Activated naive CD8-positive, alpha-beta T cell treated with anti-CD3 and anti-CD28 coated beads, Interleukin-2, amount 50 U/mL, for 16 hours (primary cell): ENCODE data around the gene BCAS4.

Source experiments
- DNase-seq: peaks from one replicate; pipeline ENCODE4 v3.0.0-alpha.2; 2020; ENCODE audit warnings: low read depth, low spot score

The BCAS4 gene

DNA sequence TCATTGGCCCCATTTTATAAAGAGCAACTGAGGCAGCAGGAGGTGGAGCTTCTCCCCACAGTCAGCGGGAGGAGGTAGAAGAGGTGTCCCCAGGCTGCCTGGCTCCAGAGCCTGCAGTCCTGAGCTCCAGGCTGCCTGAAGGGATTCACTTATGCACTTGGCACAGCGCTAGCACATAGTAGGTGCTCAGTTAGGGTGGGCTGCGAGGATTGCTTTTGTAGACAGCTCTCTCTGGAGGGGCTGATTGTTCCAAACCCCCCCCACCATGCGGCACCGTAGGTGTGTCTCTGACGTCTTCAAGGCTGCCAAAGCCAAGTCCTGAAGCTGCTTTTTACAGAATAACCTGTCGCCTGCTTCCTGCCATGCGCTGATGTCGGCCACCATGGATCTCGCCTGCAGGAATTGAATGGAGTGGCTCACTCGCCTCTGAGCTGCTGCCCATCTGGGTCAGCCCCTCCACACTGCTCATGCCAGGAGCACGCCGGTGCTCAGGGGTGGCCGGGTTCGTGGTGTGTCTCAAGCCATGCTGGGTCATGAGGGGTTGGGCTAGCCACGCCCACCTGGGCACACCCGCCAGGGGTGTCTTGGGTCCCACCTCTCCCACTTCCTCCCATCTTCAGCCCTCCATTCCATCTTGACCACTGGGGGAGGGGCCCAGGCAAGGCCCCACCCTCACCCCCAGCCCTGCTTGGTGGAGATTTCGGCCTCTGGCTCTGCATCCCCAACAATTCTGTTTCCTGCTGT lies 59.8 kb downstream of the BCAS4 start:
- DNase-seq = no peak

- DNase-seq = no peak
Measured at GRCh38 chr20:50855498-50856474, 60.9 kb downstream of the BCAS4 start.

- no peak for DNase-seq
Measured at GRCh38 chr20:50856475-50857041, 61.7 kb downstream of the BCAS4 start.

DNA sequence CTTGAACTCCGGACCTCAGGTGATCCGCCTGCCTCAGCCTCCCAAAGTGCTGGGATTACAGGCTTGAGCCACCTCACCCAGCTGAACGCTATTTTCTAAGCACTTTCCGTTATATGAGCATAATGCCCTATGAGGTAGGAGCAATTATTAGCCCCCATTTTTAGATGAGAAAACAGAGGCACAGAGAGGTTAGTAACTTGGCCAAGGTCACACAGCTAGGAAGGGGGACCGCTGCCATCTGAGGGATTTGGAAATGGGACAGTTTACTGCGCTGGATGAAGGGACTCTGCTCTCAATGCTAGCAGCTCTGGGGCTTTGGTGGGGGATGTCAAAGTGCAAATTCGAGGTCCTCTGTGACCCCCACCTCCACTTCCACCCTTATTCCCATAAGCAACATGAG lies 62.5 kb downstream of the BCAS4 start:
- DNase-seq = no peak

- DNase-seq = no peak
Measured at GRCh38 chr20:50858525-50858924, 63.7 kb downstream of the BCAS4 start.

GRCh38 chr20:50859161-50859560 lies 64.3 kb downstream of the BCAS4 start:
- no peak for DNase-seq

- no peak for DNase-seq
Measured at GRCh38 chr20:50861012-50861411, 66.2 kb downstream of the BCAS4 start.

DNA sequence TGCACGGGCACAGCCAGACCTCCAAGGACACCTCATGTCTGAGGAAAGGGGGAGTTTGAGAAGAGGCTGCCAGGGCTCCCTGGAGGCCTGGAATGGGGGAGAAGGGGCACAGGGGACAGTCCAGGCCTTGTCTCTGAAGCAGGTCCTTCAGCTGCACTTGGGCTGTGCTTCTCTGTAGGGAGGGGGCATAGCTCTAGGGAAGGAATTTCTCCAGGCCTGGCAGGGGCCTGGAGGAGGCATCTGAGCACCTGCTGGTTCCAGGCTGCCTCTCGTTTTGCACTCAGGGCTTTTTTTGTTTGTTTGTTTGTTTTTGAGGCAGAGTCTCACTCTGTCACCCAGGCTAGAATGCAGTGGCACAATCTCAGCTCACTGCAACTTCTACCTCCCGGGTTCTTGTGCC lies 67.7 kb downstream of the BCAS4 start:
- no peak for DNase-seq

GRCh38 chr20:50865114-50865513 lies 70.3 kb downstream of the BCAS4 start:
- no peak for DNase-seq

DNA sequence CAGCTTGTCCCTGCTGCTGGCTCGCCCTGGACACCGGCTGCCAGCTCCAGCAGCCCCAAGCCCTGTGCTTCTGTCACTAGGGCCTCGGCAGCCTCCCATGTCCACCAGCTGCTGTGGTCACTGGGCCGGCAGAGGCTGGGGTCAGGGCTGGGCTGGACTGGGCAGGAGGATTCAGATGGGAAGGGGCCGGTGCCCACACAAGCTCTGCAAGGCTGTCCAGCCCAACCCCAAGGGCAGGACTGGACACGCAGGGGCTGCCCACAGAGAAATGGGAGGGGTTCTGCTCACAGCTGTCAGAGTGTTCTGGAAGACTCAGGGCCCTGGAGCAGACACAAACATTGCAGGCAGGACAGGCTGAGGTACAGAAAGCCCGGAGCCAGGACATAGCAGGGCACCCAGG lies 70.7 kb downstream of the BCAS4 start:
- no peak for DNase-seq

DNA sequence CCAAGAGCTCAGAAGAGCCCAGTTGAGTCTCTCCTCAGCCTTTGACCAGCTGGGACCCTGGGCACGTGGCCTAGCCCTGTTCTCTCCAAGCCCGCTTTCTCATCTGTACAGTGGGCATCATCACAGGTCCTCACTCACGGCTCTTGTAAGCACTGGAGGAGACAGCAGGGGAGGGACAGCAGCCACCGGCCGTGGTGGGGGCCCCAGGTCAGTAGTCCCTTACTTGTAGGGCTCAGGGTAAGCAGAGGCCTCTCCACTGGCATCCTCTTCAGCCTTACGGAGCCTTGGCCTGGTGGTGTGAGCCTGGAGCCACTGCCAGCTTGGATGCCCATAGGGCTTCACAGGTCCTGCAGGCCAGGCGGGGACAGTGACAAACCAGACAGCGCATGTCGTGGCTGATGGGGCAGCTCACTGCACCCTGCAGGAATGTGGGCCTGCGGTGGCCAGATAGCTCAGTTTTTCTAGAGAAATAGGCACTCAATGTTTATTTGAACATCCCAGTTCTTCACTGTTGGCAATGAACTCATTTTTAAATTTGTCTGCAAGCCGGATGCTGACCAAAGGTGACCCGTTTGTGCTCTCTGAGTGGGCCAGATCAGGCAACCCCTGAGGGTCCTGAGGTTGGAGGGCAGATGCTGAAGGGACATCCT lies 71.3 kb downstream of the BCAS4 start:
- no peak for DNase-seq

- DNase-seq = no peak
Measured at GRCh38 chr20:50866831-50867230, 72.0 kb downstream of the BCAS4 start.

DNA sequence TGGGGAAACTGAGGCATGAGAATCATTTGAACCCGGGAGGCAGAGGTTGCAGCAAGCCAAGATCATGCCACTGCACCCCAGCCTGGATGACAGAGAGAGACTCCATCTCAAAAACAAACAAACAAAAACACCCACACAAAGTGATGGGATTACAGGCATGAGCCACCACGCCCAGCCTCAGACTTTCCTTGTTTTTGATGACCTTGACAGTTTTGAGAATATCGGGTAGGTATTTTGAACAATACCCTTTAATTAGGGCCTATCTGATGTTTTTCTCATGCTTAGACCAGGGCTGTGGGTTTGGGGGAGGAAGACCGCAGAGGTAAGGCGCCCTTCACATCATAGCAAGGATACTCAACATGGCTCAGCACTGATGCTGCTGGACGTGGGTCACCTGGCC lies 72.9 kb downstream of the BCAS4 start:
- no peak for DNase-seq

DNA sequence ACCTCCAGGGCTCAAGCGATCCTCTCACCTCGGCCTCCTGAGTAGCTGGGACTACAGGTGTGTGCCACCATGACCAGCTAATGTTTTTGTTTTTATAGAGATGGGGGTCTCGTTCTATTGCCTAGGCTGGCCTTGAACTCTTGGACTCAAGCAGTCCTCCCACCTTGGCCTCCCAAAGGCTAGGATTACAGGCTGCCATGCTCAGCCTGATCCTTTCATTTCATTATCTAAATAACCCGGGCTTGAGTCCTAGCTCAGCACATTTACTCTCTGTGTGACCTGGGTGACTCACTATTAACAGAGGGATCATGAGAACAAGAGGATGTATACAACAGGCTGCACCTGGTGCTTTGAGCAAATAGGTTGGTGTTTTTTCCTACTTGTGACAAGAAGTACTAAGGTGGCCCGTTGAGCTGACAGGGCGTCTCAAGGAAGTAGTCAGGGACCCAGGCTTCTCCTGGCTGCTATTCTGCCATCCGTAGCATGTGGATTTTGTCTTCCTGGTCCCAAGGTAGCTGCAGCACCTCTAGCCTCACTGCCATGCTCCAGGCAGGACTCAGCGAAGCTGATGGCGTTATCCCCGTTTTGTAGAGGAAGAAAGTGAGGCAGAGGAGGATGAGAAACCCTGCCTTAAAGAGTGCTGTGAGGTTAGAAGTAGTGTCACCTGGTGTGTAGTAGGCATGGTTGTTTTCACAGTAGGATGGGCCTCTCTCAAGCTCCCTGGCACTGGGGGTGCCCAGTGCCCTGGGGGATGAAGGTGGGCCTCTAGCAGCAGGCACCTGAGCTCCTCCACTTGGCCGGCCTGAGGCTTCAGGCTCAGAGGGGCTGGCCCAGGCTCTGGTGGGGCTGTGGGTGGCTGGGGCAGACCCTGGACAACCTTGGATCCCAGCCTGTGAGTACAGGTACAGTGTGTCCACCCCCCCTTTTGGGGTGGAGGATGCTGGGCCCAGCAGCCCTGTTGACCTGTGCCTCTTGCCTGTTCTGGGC lies 73.9 kb downstream of the BCAS4 start:
- no peak for DNase-seq

DNA sequence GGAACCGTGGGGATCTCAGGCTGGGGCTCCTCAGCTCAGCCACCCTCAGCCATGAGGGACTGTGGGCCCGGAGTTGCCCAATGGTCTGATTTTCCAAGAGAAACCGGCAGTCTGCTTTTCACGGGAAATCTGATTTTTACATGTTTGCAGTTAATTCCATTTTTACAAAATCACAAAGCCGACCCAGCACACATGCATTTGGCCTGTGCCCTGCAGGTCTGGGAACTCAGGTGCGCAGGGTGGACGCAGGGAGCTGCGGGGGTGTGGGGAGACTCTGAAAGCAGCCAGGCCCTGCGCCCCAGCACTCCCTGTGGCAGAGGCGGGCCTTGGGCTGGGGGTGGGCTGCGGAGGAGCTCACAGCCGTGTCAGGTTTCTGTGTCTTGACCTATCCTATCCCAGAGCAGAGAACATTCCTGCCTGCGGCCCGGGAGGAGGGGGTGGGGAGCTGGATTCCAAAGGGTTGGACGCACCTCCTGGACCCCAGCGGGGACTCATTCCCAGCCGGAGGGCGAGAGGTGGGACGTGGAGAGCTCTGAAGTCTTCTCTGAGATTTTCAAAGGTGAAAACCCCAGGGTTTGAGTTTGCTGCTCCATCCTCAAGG lies 75.8 kb downstream of the BCAS4 start:
- no peak for DNase-seq

DNA sequence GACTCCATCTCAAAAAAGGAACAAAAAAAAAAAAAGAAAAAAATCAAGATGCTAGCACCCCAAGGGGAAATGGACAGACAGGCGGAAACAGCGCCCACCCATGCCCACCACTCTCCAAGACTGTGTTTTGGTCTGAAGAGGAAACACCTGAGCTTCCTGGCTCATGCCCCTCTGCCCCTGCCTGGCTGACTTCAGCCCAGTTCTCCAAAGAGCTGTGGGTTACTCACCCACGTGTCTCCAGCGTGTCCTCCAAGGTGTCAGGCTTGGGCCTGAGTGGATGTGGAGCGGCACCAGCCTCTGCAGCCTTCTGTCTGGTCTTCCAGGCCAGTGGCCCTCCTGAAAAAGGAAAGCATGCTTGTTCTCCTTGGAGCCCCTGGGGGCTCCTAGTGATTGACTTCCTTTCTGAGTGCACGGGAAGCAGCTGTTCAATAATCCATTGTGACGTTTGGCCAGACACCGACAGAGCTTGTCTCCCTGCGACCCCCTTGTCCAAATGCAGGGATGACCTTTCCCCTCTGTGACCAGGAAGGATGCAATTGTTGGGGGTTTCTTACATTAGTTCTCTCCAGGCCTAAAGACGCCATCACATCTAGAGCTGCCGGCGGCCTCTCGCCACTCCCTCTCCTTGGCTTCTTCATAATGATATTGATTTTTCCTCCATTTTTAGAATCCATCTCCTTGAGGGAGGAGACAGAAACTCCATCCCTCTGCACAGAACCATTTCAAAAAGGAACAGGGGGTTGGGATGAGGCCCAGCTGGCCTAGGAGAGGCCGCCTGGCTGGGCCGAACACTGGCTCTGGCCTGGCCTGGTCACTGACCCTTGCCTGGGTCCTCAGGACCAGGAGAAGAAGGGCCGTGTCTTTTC lies 77.9 kb downstream of the BCAS4 start:
- DNase-seq = no peak

GRCh38 chr20:50873585-50873984 lies 78.7 kb downstream of the BCAS4 start:
- no peak for DNase-seq

- DNase-seq = no peak
Measured at GRCh38 chr20:50874111-50874757, 79.4 kb downstream of the BCAS4 start.
